ENCODE measurements around the gene GPT2.

The GPT2 gene

GRCh38 chr16:46899443-46900143 lies 15.4 kb downstream of the GPT2 start:
- Histone ChIP-seq H3K36me3 (ENCODE audit: insufficient read depth, low read length) (no peaks in the 10 kb centered on the region), H3K27me3 (ENCODE audit: insufficient read depth, low read length) (no peaks in the 10 kb centered on the region), H3K27ac (ENCODE audit: low read depth, low read length) (peak overlapping the region; percentile 50), H2AFZ (ENCODE audit: low read length, unreplicated experiment) (no peak overlapping the region), H3K4me1 (ENCODE audit: control insufficient read depth, insufficient read depth, low read length, unreplicated experiment) (peaks cover 17% of the 10 kb centered on the region), H3K4me3 (ENCODE audit: low read depth, low read length) (no peak overlapping the region), H3K79me2 (ENCODE audit: control insufficient read depth, insufficient read depth, low read length, unreplicated experiment) (no peaks in the 10 kb centered on the region)

- no peaks in the 10 kb centered on the region for H3K79me2 ChIP-seq (ENCODE audit: control insufficient read depth, insufficient read depth, low read length, unreplicated experiment)
- no peak overlapping the region for H3K27ac ChIP-seq (ENCODE audit: low read depth, low read length)
- peaks cover 14% of the 10 kb centered on the region for H3K4me1 ChIP-seq (ENCODE audit: control insufficient read depth, insufficient read depth, low read length, unreplicated experiment)
- no peak overlapping the region for H3K4me3 ChIP-seq (ENCODE audit: low read depth, low read length)
- H2AFZ ChIP-seq (ENCODE audit: low read length, unreplicated experiment) = no peak overlapping the region
- no peaks in the 10 kb centered on the region for H3K27me3 ChIP-seq (ENCODE audit: insufficient read depth, low read length)
- H3K36me3 ChIP-seq (ENCODE audit: insufficient read depth, low read length) = no peaks in the 10 kb centered on the region
Measured at GRCh38 chr16:46900455-46901235, 16.5 kb downstream of the GPT2 start.

- H2AFZ ChIP-seq (ENCODE audit: low read length, unreplicated experiment) = no peak overlapping the region
- no peak overlapping the region for H3K27ac ChIP-seq (ENCODE audit: low read depth, low read length)
- H3K27me3 ChIP-seq (ENCODE audit: insufficient read depth, low read length) = no peaks in the 10 kb centered on the region
- peaks cover 10% of the 10 kb centered on the region for H3K4me1 ChIP-seq (ENCODE audit: control insufficient read depth, insufficient read depth, low read length, unreplicated experiment)
- no peak overlapping the region for H3K4me3 ChIP-seq (ENCODE audit: low read depth, low read length)
- no peaks in the 10 kb centered on the region for H3K79me2 ChIP-seq (ENCODE audit: control insufficient read depth, insufficient read depth, low read length, unreplicated experiment)
- no peaks in the 10 kb centered on the region for H3K36me3 ChIP-seq (ENCODE audit: insufficient read depth, low read length)
Measured at GRCh38 chr16:46901709-46902108, 17.5 kb downstream of the GPT2 start.

- H3K4me3 ChIP-seq (ENCODE audit: low read depth, low read length) = no peak overlapping the region
- H2AFZ ChIP-seq (ENCODE audit: low read length, unreplicated experiment) = no peak overlapping the region
- H3K27ac ChIP-seq (ENCODE audit: low read depth, low read length) = no peak overlapping the region
- no peaks in the 10 kb centered on the region for H3K79me2 ChIP-seq (ENCODE audit: control insufficient read depth, insufficient read depth, low read length, unreplicated experiment)
- no peaks in the 10 kb centered on the region for H3K36me3 ChIP-seq (ENCODE audit: insufficient read depth, low read length)
- H3K27me3 ChIP-seq (ENCODE audit: insufficient read depth, low read length) = no peaks in the 10 kb centered on the region
- H3K4me1 ChIP-seq (ENCODE audit: control insufficient read depth, insufficient read depth, low read length, unreplicated experiment) = peaks cover 10% of the 10 kb centered on the region
Measured at GRCh38 chr16:46903255-46903905, 19.2 kb downstream of the GPT2 start.

- Histone ChIP-seq H3K27ac (ENCODE audit: low read depth, low read length) (no peak overlapping the region), H3K4me3 (ENCODE audit: low read depth, low read length) (no peak overlapping the region), H3K27me3 (ENCODE audit: insufficient read depth, low read length) (no peaks in the 10 kb centered on the region), H2AFZ (ENCODE audit: low read length, unreplicated experiment) (no peak overlapping the region), H3K79me2 (ENCODE audit: control insufficient read depth, insufficient read depth, low read length, unreplicated experiment) (no peaks in the 10 kb centered on the region), H3K36me3 (ENCODE audit: insufficient read depth, low read length) (no peaks in the 10 kb centered on the region), H3K4me1 (ENCODE audit: control insufficient read depth, insufficient read depth, low read length, unreplicated experiment) (peaks cover 5% of the 10 kb centered on the region)
Measured at GRCh38 chr16:46904471-46904870, 20.3 kb downstream of the GPT2 start.

GRCh38 chr16:46906360-46907060 lies 22.3 kb downstream of the GPT2 start:
- Histone ChIP-seq H3K36me3 (ENCODE audit: insufficient read depth, low read length) (peaks cover 6% of the 10 kb centered on the region), H3K27ac (ENCODE audit: low read depth, low read length) (no peak overlapping the region), H3K4me3 (ENCODE audit: low read depth, low read length) (no peak overlapping the region), H3K4me1 (ENCODE audit: control insufficient read depth, insufficient read depth, low read length, unreplicated experiment) (no peaks in the 10 kb centered on the region), H2AFZ (ENCODE audit: low read length, unreplicated experiment) (no peak overlapping the region), H3K79me2 (ENCODE audit: control insufficient read depth, insufficient read depth, low read length, unreplicated experiment) (no peaks in the 10 kb centered on the region), H3K27me3 (ENCODE audit: insufficient read depth, low read length) (no peaks in the 10 kb centered on the region)

- Histone ChIP-seq H3K4me1 (ENCODE audit: control insufficient read depth, insufficient read depth, low read length, unreplicated experiment) (no peaks in the 10 kb centered on the region), H3K27me3 (ENCODE audit: insufficient read depth, low read length) (no peaks in the 10 kb centered on the region), H3K36me3 (ENCODE audit: insufficient read depth, low read length) (peaks cover 6% of the 10 kb centered on the region), H3K79me2 (ENCODE audit: control insufficient read depth, insufficient read depth, low read length, unreplicated experiment) (no peaks in the 10 kb centered on the region), H3K27ac (ENCODE audit: low read depth, low read length) (no peak overlapping the region), H3K4me3 (ENCODE audit: low read depth, low read length) (no peak overlapping the region), H2AFZ (ENCODE audit: low read length, unreplicated experiment) (no peak overlapping the region)
Measured at GRCh38 chr16:46907061-46907774, 23.1 kb downstream of the GPT2 start.

- Histone ChIP-seq H3K4me3 (ENCODE audit: low read depth, low read length) (no peak overlapping the region), H2AFZ (ENCODE audit: low read length, unreplicated experiment) (no peak overlapping the region), H3K79me2 (ENCODE audit: control insufficient read depth, insufficient read depth, low read length, unreplicated experiment) (no peaks in the 10 kb centered on the region), H3K4me1 (ENCODE audit: control insufficient read depth, insufficient read depth, low read length, unreplicated experiment) (no peaks in the 10 kb centered on the region), H3K27me3 (ENCODE audit: insufficient read depth, low read length) (no peaks in the 10 kb centered on the region), H3K36me3 (ENCODE audit: insufficient read depth, low read length) (peaks cover 6% of the 10 kb centered on the region), H3K27ac (ENCODE audit: low read depth, low read length) (no peak overlapping the region)
Measured at GRCh38 chr16:46908540-46909372, 24.6 kb downstream of the GPT2 start.

GRCh38 chr16:46911038-46911437 lies 26.9 kb downstream of the GPT2 start:
- H3K79me2 ChIP-seq (ENCODE audit: control insufficient read depth, insufficient read depth, low read length, unreplicated experiment) = no peaks in the 10 kb centered on the region
- H2AFZ ChIP-seq (ENCODE audit: low read length, unreplicated experiment) = no peak overlapping the region
- no peaks in the 10 kb centered on the region for H3K27me3 ChIP-seq (ENCODE audit: insufficient read depth, low read length)
- peaks cover 11% of the 10 kb centered on the region for H3K36me3 ChIP-seq (ENCODE audit: insufficient read depth, low read length)
- H3K27ac ChIP-seq (ENCODE audit: low read depth, low read length) = no peak overlapping the region
- H3K4me3 ChIP-seq (ENCODE audit: low read depth, low read length) = no peak overlapping the region
- H3K4me1 ChIP-seq (ENCODE audit: control insufficient read depth, insufficient read depth, low read length, unreplicated experiment) = no peaks in the 10 kb centered on the region

All from ACC112 (cell line).